HepG2 (cell line): ENCODE data around the gene SERINC1. TPM values are rescaled to one million over a fixed set of nuclear protein-coding genes. Genes with fewer than 3 reads are reported as not detected.

Experiments
- ATAC-seq: fragments of 200-7000 bp; cut with Tn5 transposase; 3 replicates; pipeline ENCODE4 v1.9.1; 2020; ENCODE audit warnings: mild to moderate bottlenecking, moderate library complexity
- BruUV-seq: library from RNA; stranded (reverse); fragments of 400-500 nt; replicated peaks from 2 replicates; lab custom pipeline; 2021; lab: Mats Ljungman, UMichigan
- CTCF ChIA-PET: fragments of 300-600 bp; formaldehyde crosslinking; extraction: SDS; loops from one replicate; lab custom pipeline; 2021; ENCODE audit warnings: low total read pairs, inconsistent platforms, low intra/inter-chr PET ratio; lab: Yijun Ruan, JAX
- POLR2A ChIA-PET: fragments of 350-600 bp; sonication (Branson Sonifier 250); formaldehyde crosslinking; loops from one replicate; lab custom pipeline; 2020; ENCODE audit warnings: antibody characterized with exemption, inconsistent platforms; lab: Yijun Ruan, JAX
- DNase-seq: peaks from one replicate; pipeline ENCODE4 v3.0.0-alpha.2; 2015; ENCODE audit warnings: low spot score
- FAIRE-seq: peaks from 3 replicates; lab custom pipeline; 2011; peaks lifted over from hg19 to GRCh38; lab: Jason Lieb, UNC
- H2AFZ ChIP-seq: one replicate; pipeline ENCODE4 v1.6.1; 2011; ENCODE audit warnings: low read length, inconsistent platforms
- H3K27ac ChIP-seq: fragments of 300-600 bp; 3 replicates; pipeline ENCODE4 v1.8.0; 2011; ENCODE audit warnings: mixed run types, mild to moderate bottlenecking, mixed read lengths, low read length, inconsistent platforms; ENCODE audit not compliant: insufficient read depth; ENCODE audit errors: extremely low read length
- H3K27me3 ChIP-seq, 2 experiments: fragments of 200-600 bp in 1 of 2; 2 replicates in 1 of 2; 3 replicates in 1 of 2; pipeline versions ENCODE4 v1.6.0 to v1.8.0; 2011; ENCODE audit warnings: low read length in 2 of 2, mild to moderate bottlenecking in 2 of 2, moderate library complexity in 2 of 2, inconsistent platforms in 1 of 2; ENCODE audit not compliant: insufficient read depth in 2 of 2, control insufficient read depth in 1 of 2
- H3K36me3 ChIP-seq, 2 experiments: fragments of 200-600 bp in 1 of 2; replicated peaks in 1 of 2; 2 replicates in 1 of 2; 3 replicates in 1 of 2; pipeline versions ENCODE4 v1.5.1 to v1.8.0; 2011; ENCODE audit warnings: low read length in 2 of 2, inconsistent platforms in 1 of 2; ENCODE audit not compliant: insufficient read depth in 2 of 2, control insufficient read depth in 1 of 2
- H3K4me1 ChIP-seq: 2 replicates; pipeline ENCODE4 v1.5.1; 2012; ENCODE audit warnings: low read length, inconsistent platforms; ENCODE audit not compliant: insufficient read depth
- H3K4me2 ChIP-seq: 2 replicates; pipeline ENCODE4 v1.6.0; 2011; ENCODE audit warnings: low read depth, low read length, inconsistent platforms
- H3K4me3 ChIP-seq, 3 experiments: fragments of 200-600 bp in 1 of 3; sonication (generic), shearing (Covaris generic) in 1 of 3; replicated peaks in 1 of 3; 2 replicates each; pipeline ENCODE4 v1.5.1; 2011 to 2016; ENCODE audit warnings: low read length in 3 of 3, inconsistent platforms in 2 of 3, low read depth in 2 of 3, mild to moderate bottlenecking in 2 of 3, control low read depth in 1 of 3, mixed read lengths in 1 of 3; ENCODE audit not compliant: insufficient read depth in 1 of 3
- H3K79me2 ChIP-seq: one replicate; pipeline ENCODE4 v1.6.1; 2011; ENCODE audit warnings: low read length, inconsistent platforms; ENCODE audit not compliant: insufficient read depth
- H3K9ac ChIP-seq: 2 replicates; pipeline ENCODE4 v1.6.0; 2011; ENCODE audit warnings: mild to moderate bottlenecking, low read depth, low read length, inconsistent platforms; ENCODE audit not compliant: insufficient read depth
- H3K9me3 ChIP-seq: 2 replicates; pipeline ENCODE4 v1.5.1; 2012; ENCODE audit warnings: mild to moderate bottlenecking, low read length
- H4K20me1 ChIP-seq: 2 replicates; pipeline ENCODE4 v1.6.0; 2011; ENCODE audit warnings: inconsistent platforms, mild to moderate bottlenecking, low read length, moderate library complexity; ENCODE audit not compliant: insufficient read depth
- CBX2 ChIP-seq, 2 experiments: fragments of 200-600 bp in 1 of 2; sonication (generic); formaldehyde crosslinking in 1 of 2; IDR thresholded peaks; 2 replicates each; pipeline versions ENCODE4 v1.7.0 to v1.8.1; 2018 to 2022; ENCODE audit warnings: low read depth in 2 of 2, low read length in 1 of 2, mild to moderate bottlenecking in 1 of 2, missing genetic modification reagents in 1 of 2
- CENPBD1 ChIP-seq: sonication (generic); formaldehyde crosslinking; IDR thresholded peaks from 2 replicates; pipeline ENCODE4 v1.8.0; 2022; ENCODE audit warnings: missing genetic modification reagents, low read depth, mild to moderate bottlenecking, borderline replicate concordance
- HMG20A ChIP-seq: IDR thresholded peaks from 2 replicates; pipeline ENCODE4 v1.6.1; 2016; ENCODE audit warnings: borderline replicate concordance
- JUND ChIP-seq: sonication (generic); formaldehyde crosslinking; IDR thresholded peaks from 2 replicates; pipeline ENCODE4 v1.8.0; 2022; ENCODE audit warnings: mild to moderate bottlenecking, missing genetic modification reagents
- MTF1 ChIP-seq: sonication (generic); formaldehyde crosslinking; IDR thresholded peaks from 2 replicates; pipeline ENCODE4 v1.5.0; 2020; ENCODE audit warnings: missing genetic modification reagents
- PREB ChIP-seq: sonication (generic); formaldehyde crosslinking; IDR thresholded peaks from 2 replicates; pipeline ENCODE4 v1.4.0; 2020; ENCODE audit warnings: missing genetic modification reagents
- SYNCRIP ChIP-seq: fragments of 200-400 bp; formaldehyde crosslinking; IDR thresholded peaks from 2 replicates; pipeline ENCODE4 v1.6.1; 2018; ENCODE audit warnings: mild to moderate bottlenecking, low read depth, low read length; ENCODE audit not compliant: insufficient read depth
- ZFP1 ChIP-seq: IDR thresholded peaks from 2 replicates; pipeline ENCODE4 v1.6.1; 2016
- ZMAT3 ChIP-seq: sonication (generic); formaldehyde crosslinking; conservative IDR thresholded peaks from 2 replicates; pipeline ENCODE4 v1.7.0; 2021; ENCODE audit warnings: missing genetic modification reagents
- ZNF160 ChIP-seq: sonication (generic); formaldehyde crosslinking; IDR thresholded peaks from 2 replicates; pipeline ENCODE4 v1.8.0; 2022; ENCODE audit warnings: mild to moderate bottlenecking, inconsistent platforms, missing genetic modification reagents
- ZNF3 ChIP-seq: IDR thresholded peaks from 2 replicates; pipeline ENCODE4 v1.7.0; 2017; ENCODE audit warnings: inconsistent platforms
- ZNF609 ChIP-seq: sonication (generic); formaldehyde crosslinking; IDR thresholded peaks from 2 replicates; pipeline ENCODE4 v1.4.0; 2020; ENCODE audit warnings: mild to moderate bottlenecking, missing genetic modification reagents, borderline replicate concordance
- ZNF800 ChIP-seq: sonication (generic); formaldehyde crosslinking; IDR thresholded peaks from 2 replicates; pipeline ENCODE4 v1.4.0; 2020; ENCODE audit warnings: missing genetic modification reagents
- WGBS: methylation state at CpG from one replicate; pipeline ENCODE4 v1.1.6; 2017; ENCODE audit warnings: low lambda C conversion rate; 5-methylcytosine and 5-hydroxymethylcytosine counted together
- in situ Hi-C: cut with HindIII; loops from 2 replicates; pipeline ENCODE4 v1.10.0; 2017; ENCODE audit warnings: low pct_unique_long_range_greater_than_20kb; ENCODE audit not compliant: extremely low pct_ligation_motif_present
- intact Hi-C: fragments of 100-400 bp; cut with micrococcal nuclease; formaldehyde crosslinking; loops from one replicate; pipeline ENCODE4 v1.10.0; 2022; ENCODE audit not compliant: unreplicated experiment
- polyA plus RNA-seq, 8 experiments: library from polyadenylated mRNA; depleted of rRNA in 3 of 8; stranded (reverse) in 7 of 8; unstranded in 1 of 8; fragments of >200 nt; fragmentation: Illumina TruSeq in 4 of 8; extraction: Trizol in 4 of 8; gene quantifications; 2 replicates each; pipeline versions ENCODE4 v1.2.1 to v1.2.3, GENCODE V29; 2011 to 2016; ENCODE audit warnings: low read depth in 4 of 8, missing spikeins in 1 of 8, mixed read lengths in 1 of 8; ENCODE audit not compliant: insufficient read depth in 1 of 8
- total RNA-seq, 5 experiments: library from RNA; depleted of rRNA; stranded (reverse); fragments of >200 nt; fragmentation: Illumina TruSeq; extraction: Trizol; gene quantifications; 2 replicates each; pipeline ENCODE4 v1.2.3, GENCODE V29; 2016; ENCODE audit warnings: low read depth in 1 of 5
- TF ChIP-seq, protein P1 (sequence below): IDR thresholded peaks from 2 replicates; pipeline ENCODE4 v1.6.1; 2016; ENCODE audit warnings: missing biosample characterization, missing genetic modification reagents, low read depth

The SERINC1 gene
- total and polyA plus RNA-seq, 2 of the 13 experiments (the other 11 are each of a cell fraction or from before 2014, with no cell fraction given): 93.5 to 112 TPM

GRCh38 chr6:122495612-122496011 lies 24.0 kb upstream of the SERINC1 start:
- Histone ChIP-seq H2AFZ (no peak overlapping the region), H3K4me3 (no peak overlapping the region), H3K36me3 (no peaks in the 10 kb centered on the region), H3K27me3 (no peaks in the 10 kb centered on the region), H3K9ac (no peak overlapping the region), H3K79me2 (no peaks in the 10 kb centered on the region), H3K27ac (no peak overlapping the region), H3K4me2 (no peak overlapping the region), H3K9me3 (peaks cover 8% of the 10 kb centered on the region), H3K4me1 (no peaks in the 10 kb centered on the region), H4K20me1 (no peaks in the 10 kb centered on the region)
- ATAC-seq (no peak), DNase-seq (no peak), FAIRE-seq (no peak)
- intact Hi-C loops: no loop called here
- CTCF ChIA-PET: no interaction called here
- POLR2A ChIA-PET: no interaction called here
- no peak for TF ChIP-seq SYNCRIP
- TF ChIP-seq ZNF3 (CRISPR knock-in tag): no peak
- TF ChIP-seq ZNF609: no peak
- TF ChIP-seq ZMAT3: no peak
- TF ChIP-seq JUND: no peak
- TF ChIP-seq ZNF160: no peak
- TF ChIP-seq HMG20A: no peak
- TF ChIP-seq MTF1 (CRISPR knock-in tag): no peak
- no peak for TF ChIP-seq ZFP1 (CRISPR knock-in tag)
- TF ChIP-seq, protein P1, sequence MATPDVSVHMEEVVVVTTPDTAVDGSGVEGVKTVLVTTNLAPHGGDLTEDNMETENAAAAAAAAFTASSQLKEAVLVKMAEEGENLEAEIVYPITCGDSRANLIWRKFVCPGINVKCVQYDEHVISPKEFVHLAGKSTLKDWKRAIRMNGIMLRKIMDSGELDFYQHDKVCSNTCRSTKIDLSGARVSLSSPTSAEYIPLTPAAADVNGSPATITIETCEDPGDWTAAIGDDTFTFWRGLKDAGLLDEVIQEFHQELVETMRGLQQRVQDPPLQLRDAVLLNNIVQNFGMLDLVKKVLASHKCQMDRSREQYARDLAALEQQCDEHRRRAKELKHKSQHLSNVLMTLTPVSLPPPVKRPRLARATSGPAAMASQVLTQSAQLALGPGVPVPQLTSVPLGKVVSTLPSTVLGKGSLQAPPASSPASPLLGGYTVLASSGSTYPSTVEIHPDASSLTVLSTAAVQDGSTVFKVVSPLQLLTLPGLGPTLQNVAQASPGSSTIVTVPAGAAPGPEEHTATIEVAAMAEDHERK (CRISPR knock-in tag): no peak
- TF ChIP-seq CENPBD1 (CRISPR knock-in tag): no peak
- no peak for TF ChIP-seq ZNF800 (CRISPR knock-in tag)
- no peak for TF ChIP-seq PREB (CRISPR knock-in tag)
- TF ChIP-seq CBX2 (IDR thresholded peaks at IDR 0.05; ENCODE audit: low read depth, low read length): no peak
- no peak for TF ChIP-seq CBX2 (CRISPR knock-in tag; IDR thresholded peaks at IDR 0.05; ENCODE audit: low read depth)
- WGBS: 0% methylated on average over 1 of the region's 3 CpGs
- in situ Hi-C loops: loop anchor here (25.0 kb wide), 1 partner anchor 342 kb away; no protein-coding TSS in a partner anchor
- no TSS peak for BruUV-seq
